ENCODE results near the gene HLA-F.
A peak's percentile ranks its signal among the peaks of the same experiment; 100 is the strongest.

The HLA-F gene

GRCh38 chr6:29723262-29723665 lies at the start of gene HLA-F:
TSS of gene HLA-F (plus strand) at chr6:29723434. CDS start at chr6:29723464, 30 bp downstream.
- DNase-seq (ENCODE audit: low read depth): peak; percentile 84

GRCh38 chr6:29674008-29674407 lies 49.2 kb upstream of the HLA-F start:
- DNase-seq (ENCODE audit: low read depth): no peak

GRCh38 chr6:29675561-29675960 lies 47.7 kb upstream of the HLA-F start:
- DNase-seq (ENCODE audit: low read depth): no peak

GRCh38 chr6:29676981-29677601 lies 46.1 kb upstream of the HLA-F start:
- peak; percentile 42 for DNase-seq (ENCODE audit: low read depth)

GRCh38 chr6:29678114-29678513 lies 45.1 kb upstream of the HLA-F start:
- DNase-seq (ENCODE audit: low read depth): peak; percentile 39

- no peak for DNase-seq (ENCODE audit: low read depth)
Measured at GRCh38 chr6:29679962-29680361, 43.3 kb upstream of the HLA-F start.

GRCh38 chr6:29680416-29680815 lies 42.8 kb upstream of the HLA-F start:
- no peak for DNase-seq (ENCODE audit: low read depth)

- DNase-seq (ENCODE audit: low read depth): no peak
Measured at GRCh38 chr6:29680904-29681303, 42.3 kb upstream of the HLA-F start, which contains the start of gene ZFP57. TSS of gene ZFP57 (minus strand) at chr6:29681152. CDS start at chr6:29677003, 4,149 bp downstream.

GRCh38 chr6:29681811-29682210 lies 41.4 kb upstream of the HLA-F start:
- no peak for DNase-seq (ENCODE audit: low read depth)

GRCh38 chr6:29685718-29686326 lies 37.4 kb upstream of the HLA-F start:
- DNase-seq (ENCODE audit: low read depth): peak; percentile 26

- no peak for DNase-seq (ENCODE audit: low read depth)
Measured at GRCh38 chr6:29694637-29695036, 28.6 kb upstream of the HLA-F start.

GRCh38 chr6:29696147-29697125 lies 26.8 kb upstream of the HLA-F start:
- DNase-seq (ENCODE audit: low read depth): peak; percentile 28

- peak; percentile 38 for DNase-seq (ENCODE audit: low read depth)
Measured at GRCh38 chr6:29702519-29703103, 20.6 kb upstream of the HLA-F start.

GRCh38 chr6:29705389-29706231 lies 17.6 kb upstream of the HLA-F start:
- DNase-seq (ENCODE audit: low read depth): peak; percentile 69

- no peak for DNase-seq (ENCODE audit: low read depth)
Measured at GRCh38 chr6:29708432-29709179, 14.6 kb upstream of the HLA-F start.

- DNase-seq (ENCODE audit: low read depth): no peak
Measured at GRCh38 chr6:29709188-29709587, 14.0 kb upstream of the HLA-F start.

GRCh38 chr6:29710281-29710941 lies 12.8 kb upstream of the HLA-F start:
- no peak for DNase-seq (ENCODE audit: low read depth)

- no peak for DNase-seq (ENCODE audit: low read depth)
Measured at GRCh38 chr6:29720863-29721262, 2.4 kb upstream of the HLA-F start.

GRCh38 chr6:29723666-29724588 lies 693 bp downstream of the HLA-F start:
- DNase-seq (ENCODE audit: low read depth): peak; percentile 13

All from ELR (cell line).